GM13976 (cell line): ENCODE results near the gene FXYD7.

Source experiments
- DNase-seq: peaks from one replicate; pipeline ENCODE4 v3.0.0; 2012; ENCODE audit warnings: low spot score
- in situ Hi-C: fragments of 300-500 bp; cut with MboI; formaldehyde crosslinking; loops from one replicate; pipeline ENCODE4 v1.12.0; 2022; ENCODE audit warnings: low sequenced_read_pairs, mixed read lengths, inconsistent platforms; ENCODE audit not compliant: unreplicated experiment
- TF ChIP-seq, protein P1 (sequence below): IDR thresholded peaks from 2 replicates; pipeline ENCODE4 v1.5.1; 2012; ENCODE audit warnings: borderline replicate concordance, mild to moderate bottlenecking; ENCODE audit not compliant: insufficient read depth; ENCODE audit errors: extremely low read depth, missing control alignments, control extremely low read depth

The FXYD7 gene

DNA sequence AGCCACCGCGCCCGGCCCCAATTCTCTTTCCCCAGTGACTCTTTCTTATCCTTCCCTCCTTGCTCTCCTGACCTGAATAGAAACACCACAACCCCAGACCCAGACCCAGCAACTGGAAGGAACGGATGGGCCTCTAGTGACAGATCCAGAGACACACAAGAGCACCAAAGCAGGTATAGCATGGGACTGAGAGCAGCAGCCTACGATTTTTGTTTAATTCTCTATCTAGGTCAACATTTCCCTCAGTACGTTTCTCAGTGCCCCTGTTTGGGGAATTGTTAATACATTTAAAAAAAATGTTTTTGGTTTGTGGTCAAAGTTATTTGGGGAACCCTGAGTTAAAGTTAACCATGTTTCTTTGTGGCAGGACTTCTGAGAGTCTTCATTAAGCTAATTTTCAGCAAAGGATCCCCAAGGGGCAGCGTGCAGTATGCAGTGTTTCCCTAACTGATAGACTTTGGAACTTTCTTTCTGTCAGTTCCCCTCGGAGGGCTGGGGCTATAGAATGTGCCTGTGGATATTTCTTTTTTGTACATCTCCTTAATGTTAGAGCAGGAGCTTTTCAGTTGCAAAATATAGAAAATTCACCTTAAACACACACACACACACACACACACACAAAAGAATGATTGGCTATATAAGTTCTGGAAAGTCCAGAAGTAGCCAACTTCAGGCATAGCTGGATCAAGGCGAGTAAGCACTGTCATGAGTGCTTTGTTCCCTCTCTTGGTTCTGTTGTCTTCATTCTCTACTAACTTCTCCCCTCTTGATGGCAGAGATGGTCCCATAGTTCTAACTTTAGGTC is 17.8 kb downstream of the FXYD7 start:
- no peak for DNase-seq
- in situ Hi-C loops: no loop called here
- TF ChIP-seq, protein P1, sequence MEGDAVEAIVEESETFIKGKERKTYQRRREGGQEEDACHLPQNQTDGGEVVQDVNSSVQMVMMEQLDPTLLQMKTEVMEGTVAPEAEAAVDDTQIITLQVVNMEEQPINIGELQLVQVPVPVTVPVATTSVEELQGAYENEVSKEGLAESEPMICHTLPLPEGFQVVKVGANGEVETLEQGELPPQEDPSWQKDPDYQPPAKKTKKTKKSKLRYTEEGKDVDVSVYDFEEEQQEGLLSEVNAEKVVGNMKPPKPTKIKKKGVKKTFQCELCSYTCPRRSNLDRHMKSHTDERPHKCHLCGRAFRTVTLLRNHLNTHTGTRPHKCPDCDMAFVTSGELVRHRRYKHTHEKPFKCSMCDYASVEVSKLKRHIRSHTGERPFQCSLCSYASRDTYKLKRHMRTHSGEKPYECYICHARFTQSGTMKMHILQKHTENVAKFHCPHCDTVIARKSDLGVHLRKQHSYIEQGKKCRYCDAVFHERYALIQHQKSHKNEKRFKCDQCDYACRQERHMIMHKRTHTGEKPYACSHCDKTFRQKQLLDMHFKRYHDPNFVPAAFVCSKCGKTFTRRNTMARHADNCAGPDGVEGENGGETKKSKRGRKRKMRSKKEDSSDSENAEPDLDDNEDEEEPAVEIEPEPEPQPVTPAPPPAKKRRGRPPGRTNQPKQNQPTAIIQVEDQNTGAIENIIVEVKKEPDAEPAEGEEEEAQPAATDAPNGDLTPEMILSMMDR: no peak

DNA sequence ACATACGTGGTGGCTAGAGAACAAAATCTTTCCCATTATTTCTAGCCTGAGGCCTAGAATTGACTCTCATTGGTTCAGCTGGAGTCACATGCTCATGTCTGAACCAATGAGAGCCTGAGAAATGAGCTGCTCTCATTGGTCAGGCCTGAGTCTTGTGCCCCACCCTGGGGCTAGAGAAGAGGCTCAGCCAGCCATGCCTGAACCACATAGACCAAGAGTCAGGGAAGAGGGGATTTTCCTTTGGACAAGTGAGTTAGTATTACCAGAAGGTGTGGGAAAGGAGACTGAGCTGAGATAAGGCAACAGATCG is 18.3 kb downstream of the FXYD7 start:
- DNase-seq: no peak
- TF ChIP-seq, protein P1: no peak
- in situ Hi-C loops: no loop called here

DNA sequence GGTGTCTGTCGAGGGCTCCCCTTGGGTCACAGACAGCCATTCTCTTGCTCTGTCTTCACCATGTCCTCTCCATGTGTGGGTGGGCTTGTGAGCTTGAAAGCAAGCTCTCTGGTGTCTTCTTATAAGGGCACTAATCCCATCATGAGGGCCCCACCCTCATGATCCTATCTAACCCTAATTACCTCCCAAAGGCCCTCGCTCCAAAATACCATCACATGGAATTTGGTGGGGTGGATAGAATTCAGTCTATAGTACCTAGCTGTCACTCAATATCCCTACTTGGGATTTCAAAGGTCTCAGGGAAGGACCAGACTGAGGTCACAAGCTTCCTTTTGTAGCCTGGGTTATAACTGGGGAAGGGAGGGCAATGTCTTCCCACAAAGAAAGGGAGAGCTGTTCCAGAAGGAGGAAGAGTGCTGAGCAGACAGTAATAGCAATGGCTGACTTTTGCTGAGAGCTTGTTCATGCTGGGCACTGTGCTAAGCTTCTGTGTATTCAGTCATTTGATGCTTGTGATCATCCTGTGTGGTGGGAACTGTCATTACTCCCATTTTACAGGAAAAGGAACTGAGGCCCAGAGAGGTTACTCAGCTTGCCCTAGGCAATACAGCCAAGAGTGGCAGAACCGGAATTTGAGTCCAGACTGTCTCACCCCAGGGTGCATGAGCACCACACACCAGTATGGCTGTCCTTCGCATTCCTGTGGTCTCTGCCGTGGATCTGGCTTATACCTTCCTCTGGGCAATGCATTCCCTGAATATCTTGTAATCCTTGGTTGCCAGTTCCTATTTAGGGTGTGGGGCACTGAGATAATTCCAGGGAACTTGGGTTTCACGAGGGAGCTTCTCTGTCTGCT is 19.6 kb downstream of the FXYD7 start:
- TF ChIP-seq, protein P1: no peak
- in situ Hi-C loops: no loop called here
- no peak for DNase-seq

DNA sequence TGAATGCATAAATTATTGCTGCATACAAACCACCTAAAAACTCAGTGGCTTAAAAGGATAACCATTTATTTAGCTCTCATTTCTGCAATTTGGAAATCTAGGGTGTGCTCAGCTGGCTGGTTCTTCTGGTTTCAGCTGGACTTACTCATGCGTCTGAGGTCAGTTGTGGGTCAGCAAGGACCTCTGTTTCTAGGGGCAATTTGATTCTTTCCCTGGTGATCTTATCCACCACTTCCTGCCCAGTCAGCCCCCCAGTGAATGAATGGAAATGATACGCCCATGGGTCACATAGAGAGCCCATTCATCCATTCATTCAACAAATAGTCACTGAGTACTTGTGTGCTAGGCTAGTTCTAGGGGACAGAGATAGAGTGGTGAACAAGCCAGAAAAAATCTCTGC is 21.4 kb downstream of the FXYD7 start:
- TF ChIP-seq, protein P1: no peak
- in situ Hi-C loops: no loop called here
- DNase-seq: no peak

DNA sequence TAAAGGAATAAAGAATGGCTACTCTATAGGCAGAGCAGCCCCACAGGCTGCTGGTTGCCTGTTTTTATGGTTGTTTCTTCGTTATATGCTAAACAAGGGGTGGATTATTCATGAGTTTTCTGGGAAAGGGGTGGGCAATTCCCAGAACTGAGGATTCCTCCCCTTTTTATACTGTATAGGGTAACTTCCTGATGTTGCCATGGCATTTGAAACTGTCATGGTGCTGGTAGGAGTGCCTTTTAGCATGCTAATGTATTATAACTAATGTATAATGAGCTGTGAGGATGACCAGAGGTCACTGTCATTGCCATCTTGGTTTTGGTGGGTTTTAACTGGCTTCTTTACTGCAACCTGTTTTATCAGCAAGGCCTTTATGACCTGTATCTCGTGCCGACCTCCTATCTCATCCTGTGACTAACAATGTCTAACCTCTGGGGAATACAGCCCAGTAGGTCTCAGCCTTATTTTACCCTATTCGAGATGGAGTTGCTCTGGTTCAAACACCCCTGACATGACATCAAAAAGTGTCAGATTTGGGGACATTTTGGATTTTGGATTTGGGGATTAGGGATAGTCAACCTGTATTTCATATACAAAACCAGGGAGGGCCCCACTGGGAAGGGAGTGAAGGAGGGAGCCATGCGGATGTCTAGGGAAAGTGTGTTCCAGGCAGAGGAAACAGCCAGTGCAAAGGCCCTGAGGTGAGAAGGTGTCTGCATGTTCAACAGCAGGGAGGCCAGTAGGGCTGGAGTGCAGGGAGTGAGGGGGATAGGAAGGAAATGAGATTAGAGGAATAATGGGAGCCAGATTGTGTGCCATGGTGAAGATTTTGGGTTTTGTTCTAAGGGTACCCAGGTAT is 22.4 kb downstream of the FXYD7 start:
- TF ChIP-seq, protein P1: no peak

More for the DNA sequence above, 22.4 kb downstream of the FXYD7 start:
- in situ Hi-C loops: no loop called here
- DNase-seq: no peak
